ENCODE data around the gene USH2A.

USH2A gene

DNA sequence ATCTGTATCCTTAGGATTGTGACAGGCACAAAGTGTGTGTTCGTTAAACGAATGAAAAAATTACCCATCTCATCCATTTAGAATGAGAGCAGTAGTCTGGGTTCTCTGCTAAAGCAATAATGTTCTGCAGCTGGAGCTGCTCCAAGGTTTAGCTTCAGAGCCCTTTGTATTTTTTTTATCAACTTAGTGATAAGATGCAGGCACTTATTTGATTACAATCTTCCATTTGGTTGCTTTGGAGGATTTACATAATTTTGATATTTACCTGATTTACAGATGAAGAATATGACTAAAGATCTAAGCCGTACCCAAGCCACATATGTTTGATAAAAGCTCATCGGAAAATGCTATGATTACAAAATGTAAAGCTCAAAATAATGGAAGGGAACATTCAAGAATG lies 654.9 kb downstream of the USH2A start:
- no peak overlapping the region for H3K4me3 ChIP-seq (ENCODE audit: extremely low read depth, insufficient read depth, low read length, poor library complexity, severe bottlenecking)
- no peaks in the 10 kb centered on the region for H3K4me1 ChIP-seq (ENCODE audit: control insufficient read depth, insufficient read depth, low read length, poor library complexity, severe bottlenecking)
- 86% methylated on average over 1 of the region's 4 CpGs; no CpG with 5 or more reads in 1 of the 2 experiments for WGBS, 2 experiments (ENCODE audit: insufficient coverage in 2 of 2)
- H3K36me3 ChIP-seq (ENCODE audit: control insufficient read depth, insufficient read depth, low read length), result no peaks in the 10 kb centered on the region
- no peaks in the 10 kb centered on the region for H3K9me3 ChIP-seq (ENCODE audit: control insufficient read depth, low read length)
- H3K27ac ChIP-seq (ENCODE audit: low read depth, low read length, severe bottlenecking), result no peak overlapping the region

DNA sequence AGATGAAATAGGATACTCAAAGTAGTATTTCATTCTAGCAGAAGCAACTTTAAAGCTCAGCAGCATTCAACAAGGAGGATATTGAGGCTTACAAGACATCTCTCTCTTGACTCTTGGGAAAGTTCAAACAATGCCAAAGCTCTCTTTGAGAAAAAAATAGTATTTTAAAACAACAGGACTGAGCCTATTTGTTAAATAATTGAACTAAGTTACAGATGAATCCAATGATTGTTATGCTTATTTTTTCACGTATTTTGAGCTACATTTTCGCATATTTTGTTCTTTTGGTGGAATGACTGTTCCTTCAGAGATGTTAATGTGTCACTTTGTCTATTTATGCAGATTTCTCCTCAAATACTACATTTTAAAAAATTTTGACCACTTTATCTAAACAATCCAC lies 655.5 kb downstream of the USH2A start:
- Histone ChIP-seq H3K4me3 (ENCODE audit: extremely low read depth, insufficient read depth, low read length, poor library complexity, severe bottlenecking) (no peak overlapping the region), H3K9me3 (ENCODE audit: control insufficient read depth, low read length) (no peaks in the 10 kb centered on the region), H3K4me1 (ENCODE audit: control insufficient read depth, insufficient read depth, low read length, poor library complexity, severe bottlenecking) (no peaks in the 10 kb centered on the region), H3K27ac (ENCODE audit: low read depth, low read length, severe bottlenecking) (no peak overlapping the region), H3K36me3 (ENCODE audit: control insufficient read depth, insufficient read depth, low read length) (no peaks in the 10 kb centered on the region)
- no CpG with 5 or more reads among the region's 2 CpGs for WGBS, 2 experiments (ENCODE audit: insufficient coverage in 2 of 2)

DNA sequence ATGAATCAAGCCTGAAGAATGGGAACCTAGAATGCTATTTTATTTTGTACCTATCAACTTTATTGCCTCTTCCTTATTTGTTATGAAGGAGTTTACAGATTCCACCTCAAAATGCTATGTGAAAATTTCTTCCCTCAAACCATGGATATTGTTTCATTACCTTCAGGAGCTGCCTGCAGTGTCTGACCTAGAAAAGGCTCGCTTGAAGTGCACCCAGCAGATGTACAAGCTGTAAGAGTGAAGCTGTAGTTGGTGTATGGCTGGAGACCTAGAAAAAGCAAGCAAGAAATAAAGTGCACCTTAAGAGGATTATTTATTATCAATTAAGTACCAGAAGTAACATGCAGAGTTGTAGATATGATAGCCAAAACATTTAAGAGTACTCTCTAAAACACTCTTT lies 656.7 kb downstream of the USH2A start:
- Histone ChIP-seq H3K4me3 (ENCODE audit: extremely low read depth, insufficient read depth, low read length, poor library complexity, severe bottlenecking) (no peak overlapping the region), H3K9me3 (ENCODE audit: control insufficient read depth, low read length) (no peaks in the 10 kb centered on the region), H3K36me3 (ENCODE audit: control insufficient read depth, insufficient read depth, low read length) (no peaks in the 10 kb centered on the region), H3K27ac (ENCODE audit: low read depth, low read length, severe bottlenecking) (no peak overlapping the region), H3K4me1 (ENCODE audit: control insufficient read depth, insufficient read depth, low read length, poor library complexity, severe bottlenecking) (no peaks in the 10 kb centered on the region)
- WGBS, 2 experiments (ENCODE audit: insufficient coverage in 2 of 2), result 100% methylated on average over 1 of the region's 1 CpG; no CpG with 5 or more reads in 1 of the 2 experiments

DNA sequence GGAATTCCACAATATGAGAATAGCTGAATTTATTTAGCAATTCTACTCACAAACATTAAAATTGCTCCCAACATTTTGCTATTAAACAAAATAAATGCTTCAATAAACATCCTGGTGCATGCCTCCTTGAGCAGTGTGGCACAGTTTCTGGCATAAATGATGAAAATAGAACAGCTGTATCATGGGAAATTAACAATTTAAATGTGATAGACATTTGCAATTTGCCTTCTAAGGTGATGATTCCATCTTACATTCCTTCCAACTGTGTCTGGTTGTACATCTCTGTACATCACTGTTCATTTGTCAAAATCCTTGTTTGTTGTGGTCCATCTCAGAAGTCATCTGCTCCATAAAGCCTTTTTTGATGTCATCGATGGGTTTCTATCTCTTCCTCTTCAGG lies 657.4 kb downstream of the USH2A start:
- H3K9me3 ChIP-seq (ENCODE audit: control insufficient read depth, low read length), result no peaks in the 10 kb centered on the region
- WGBS, 2 experiments (ENCODE audit: insufficient coverage in 2 of 2), result 100% methylated on average over 1 of the region's 1 CpG

DNA sequence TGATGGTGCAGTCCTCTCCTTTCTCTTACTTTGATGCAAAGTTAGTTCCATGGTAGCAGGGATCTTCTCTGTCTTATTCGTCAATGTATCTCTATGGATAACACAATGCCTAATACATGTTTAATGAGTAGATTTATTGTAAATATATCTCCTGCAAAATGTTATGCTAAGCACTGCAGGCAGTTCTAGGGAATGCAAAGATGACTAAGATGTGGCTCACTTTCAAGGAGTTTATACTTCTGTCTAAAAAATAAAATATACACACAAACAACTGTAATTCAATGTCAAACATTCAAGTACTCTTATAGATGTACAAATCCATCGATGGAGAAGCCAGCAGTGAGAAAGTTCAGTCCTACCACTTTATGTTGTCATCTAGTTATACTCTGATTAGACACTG lies 661.8 kb downstream of the USH2A start:
- no CpG with 5 or more reads among the region's 2 CpGs for WGBS, 2 experiments (ENCODE audit: insufficient coverage in 2 of 2)
- Histone ChIP-seq H3K36me3 (ENCODE audit: control insufficient read depth, insufficient read depth, low read length) (no peaks in the 10 kb centered on the region), H3K9me3 (ENCODE audit: control insufficient read depth, low read length) (no peaks in the 10 kb centered on the region), H3K4me3 (ENCODE audit: extremely low read depth, insufficient read depth, low read length, poor library complexity, severe bottlenecking) (no peak overlapping the region), H3K27ac (ENCODE audit: low read depth, low read length, severe bottlenecking) (no peak overlapping the region), H3K4me1 (ENCODE audit: control insufficient read depth, insufficient read depth, low read length, poor library complexity, severe bottlenecking) (no peaks in the 10 kb centered on the region)

More for the DNA sequence above, 657.4 kb downstream of the USH2A start:
- Histone ChIP-seq H3K4me1 (ENCODE audit: control insufficient read depth, insufficient read depth, low read length, poor library complexity, severe bottlenecking) (no peaks in the 10 kb centered on the region), H3K27ac (ENCODE audit: low read depth, low read length, severe bottlenecking) (no peak overlapping the region), H3K36me3 (ENCODE audit: control insufficient read depth, insufficient read depth, low read length) (no peaks in the 10 kb centered on the region), H3K4me3 (ENCODE audit: extremely low read depth, insufficient read depth, low read length, poor library complexity, severe bottlenecking) (no peak overlapping the region)

DNA sequence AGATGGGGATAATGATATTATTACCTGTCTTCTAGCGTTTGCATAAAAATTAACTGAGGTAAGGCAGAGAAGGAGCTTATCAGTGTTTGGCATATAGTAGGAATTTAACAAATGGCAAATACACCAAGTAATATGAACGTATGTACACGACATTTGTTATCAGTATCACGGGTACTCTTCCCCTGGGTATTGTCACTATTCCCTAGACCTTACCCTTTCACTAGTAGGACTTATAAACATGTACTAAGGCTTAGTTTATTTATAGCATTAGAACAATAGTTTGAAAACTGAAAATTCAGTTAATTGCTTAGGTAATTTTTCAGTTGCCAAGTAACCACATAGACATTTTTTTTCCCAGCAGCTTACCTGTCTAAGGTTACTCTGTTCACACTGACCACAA lies 669.1 kb downstream of the USH2A start:
- H3K4me3 ChIP-seq (ENCODE audit: extremely low read depth, insufficient read depth, low read length, poor library complexity, severe bottlenecking), result no peak overlapping the region
- no peaks in the 10 kb centered on the region for H3K4me1 ChIP-seq (ENCODE audit: control insufficient read depth, insufficient read depth, low read length, poor library complexity, severe bottlenecking)
- no peaks in the 10 kb centered on the region for H3K9me3 ChIP-seq (ENCODE audit: control insufficient read depth, low read length)
- no peak overlapping the region for H3K27ac ChIP-seq (ENCODE audit: low read depth, low read length, severe bottlenecking)
- WGBS, 2 experiments (ENCODE audit: insufficient coverage in 2 of 2), result 80 to 100% methylated on average over 1 of the region's 4 CpGs
- no peaks in the 10 kb centered on the region for H3K36me3 ChIP-seq (ENCODE audit: control insufficient read depth, insufficient read depth, low read length)

GRCh38 chr1:215749414-215749813 lies 673.8 kb downstream of the USH2A start:
- H3K4me1 ChIP-seq (ENCODE audit: control insufficient read depth, insufficient read depth, low read length, poor library complexity, severe bottlenecking), result no peaks in the 10 kb centered on the region
- H3K9me3 ChIP-seq (ENCODE audit: control insufficient read depth, low read length), result no peaks in the 10 kb centered on the region
- WGBS, 2 experiments (ENCODE audit: insufficient coverage in 2 of 2), result 69 to 75% methylated on average over 2 to 3 of the region's 4 CpGs
- H3K36me3 ChIP-seq (ENCODE audit: control insufficient read depth, insufficient read depth, low read length), result no peaks in the 10 kb centered on the region
- H3K27ac ChIP-seq (ENCODE audit: low read depth, low read length, severe bottlenecking), result no peak overlapping the region
- no peak overlapping the region for H3K4me3 ChIP-seq (ENCODE audit: extremely low read depth, insufficient read depth, low read length, poor library complexity, severe bottlenecking)

GRCh38 chr1:215748431-215748830 lies 674.8 kb downstream of the USH2A start:
- Histone ChIP-seq H3K27ac (ENCODE audit: low read depth, low read length, severe bottlenecking) (no peak overlapping the region), H3K4me3 (ENCODE audit: extremely low read depth, insufficient read depth, low read length, poor library complexity, severe bottlenecking) (no peak overlapping the region), H3K36me3 (ENCODE audit: control insufficient read depth, insufficient read depth, low read length) (no peaks in the 10 kb centered on the region), H3K4me1 (ENCODE audit: control insufficient read depth, insufficient read depth, low read length, poor library complexity, severe bottlenecking) (no peaks in the 10 kb centered on the region), H3K9me3 (ENCODE audit: control insufficient read depth, low read length) (no peaks in the 10 kb centered on the region)
- WGBS, 2 experiments (ENCODE audit: insufficient coverage in 2 of 2), result no CpG with 5 or more reads among the region's 1 CpG

DNA sequence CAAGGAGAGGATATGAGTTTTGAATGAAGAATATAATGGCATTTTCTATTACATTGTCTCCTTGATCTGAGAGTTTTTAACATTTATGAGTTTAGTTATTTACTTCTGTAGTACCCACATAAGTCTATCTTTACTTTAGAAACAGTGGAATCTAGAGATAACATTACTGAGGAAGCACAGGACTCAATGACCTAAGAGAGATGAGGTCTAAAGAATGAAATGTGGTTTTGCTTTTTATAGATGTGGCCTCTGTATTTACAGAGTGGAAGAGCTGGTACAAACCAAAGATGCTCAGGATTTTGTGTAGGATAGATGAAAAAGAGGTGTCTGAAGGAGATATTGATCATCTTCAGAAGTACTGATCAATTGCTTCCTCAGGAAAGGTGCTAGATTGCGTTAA lies 678.8 kb downstream of the USH2A start:
- no CpG with 5 or more reads among the region's 1 CpG for WGBS, 2 experiments (ENCODE audit: insufficient coverage in 2 of 2)
- Histone ChIP-seq H3K4me1 (ENCODE audit: control insufficient read depth, insufficient read depth, low read length, poor library complexity, severe bottlenecking) (no peaks in the 10 kb centered on the region), H3K27ac (ENCODE audit: low read depth, low read length, severe bottlenecking) (no peak overlapping the region), H3K36me3 (ENCODE audit: control insufficient read depth, insufficient read depth, low read length) (no peaks in the 10 kb centered on the region), H3K4me3 (ENCODE audit: extremely low read depth, insufficient read depth, low read length, poor library complexity, severe bottlenecking) (no peak overlapping the region), H3K9me3 (ENCODE audit: control insufficient read depth, low read length) (no peaks in the 10 kb centered on the region)

DNA sequence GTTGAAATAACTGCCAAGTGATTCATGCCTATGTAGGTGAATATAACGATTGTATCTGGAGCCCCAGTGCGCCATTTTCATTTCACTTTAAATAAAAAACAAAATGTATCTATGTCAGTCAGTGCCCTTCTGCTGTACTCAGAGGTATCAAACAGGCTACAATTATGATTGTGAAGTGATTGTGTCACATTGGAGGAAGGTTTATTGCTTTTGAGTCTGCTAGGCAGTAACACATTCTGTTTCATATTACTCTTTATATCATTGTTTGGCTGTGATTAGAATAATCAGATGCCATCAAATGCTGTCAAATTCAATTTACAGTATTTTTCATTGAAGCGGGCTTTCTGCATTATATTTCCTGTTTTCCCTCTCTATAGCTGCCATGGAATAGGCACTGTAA lies 684.2 kb downstream of the USH2A start:
- WGBS, 2 experiments (ENCODE audit: insufficient coverage in 2 of 2), result 75 to 90% methylated on average over 1 of the region's 3 CpGs
- Histone ChIP-seq H3K4me1 (ENCODE audit: control insufficient read depth, insufficient read depth, low read length, poor library complexity, severe bottlenecking) (no peaks in the 10 kb centered on the region), H3K9me3 (ENCODE audit: control insufficient read depth, low read length) (peaks cover under 1% of the 10 kb centered on the region), H3K36me3 (ENCODE audit: control insufficient read depth, insufficient read depth, low read length) (no peaks in the 10 kb centered on the region), H3K27ac (ENCODE audit: low read depth, low read length, severe bottlenecking) (no peak overlapping the region), H3K4me3 (ENCODE audit: extremely low read depth, insufficient read depth, low read length, poor library complexity, severe bottlenecking) (no peak overlapping the region)

GRCh38 chr1:215731699-215732098 lies 691.5 kb downstream of the USH2A start:
- Histone ChIP-seq H3K36me3 (ENCODE audit: control insufficient read depth, insufficient read depth, low read length) (no peaks in the 10 kb centered on the region), H3K4me1 (ENCODE audit: control insufficient read depth, insufficient read depth, low read length, poor library complexity, severe bottlenecking) (no peaks in the 10 kb centered on the region), H3K9me3 (ENCODE audit: control insufficient read depth, low read length) (peaks cover 4% of the 10 kb centered on the region), H3K4me3 (ENCODE audit: extremely low read depth, insufficient read depth, low read length, poor library complexity, severe bottlenecking) (no peak overlapping the region), H3K27ac (ENCODE audit: low read depth, low read length, severe bottlenecking) (no peak overlapping the region)

GRCh38 chr1:215730600-215730999 lies 692.6 kb downstream of the USH2A start:
- Histone ChIP-seq H3K36me3 (ENCODE audit: control insufficient read depth, insufficient read depth, low read length) (no peaks in the 10 kb centered on the region), H3K4me1 (ENCODE audit: control insufficient read depth, insufficient read depth, low read length, poor library complexity, severe bottlenecking) (no peaks in the 10 kb centered on the region), H3K9me3 (ENCODE audit: control insufficient read depth, low read length) (peaks cover 4% of the 10 kb centered on the region), H3K27ac (ENCODE audit: low read depth, low read length, severe bottlenecking) (no peak overlapping the region), H3K4me3 (ENCODE audit: extremely low read depth, insufficient read depth, low read length, poor library complexity, severe bottlenecking) (no peak overlapping the region)
- WGBS, 2 experiments (ENCODE audit: insufficient coverage in 2 of 2), result 88 to 100% methylated on average over 3 of the region's 3 CpGs
